ENCODE results near the gene KRT36.

DNA sequence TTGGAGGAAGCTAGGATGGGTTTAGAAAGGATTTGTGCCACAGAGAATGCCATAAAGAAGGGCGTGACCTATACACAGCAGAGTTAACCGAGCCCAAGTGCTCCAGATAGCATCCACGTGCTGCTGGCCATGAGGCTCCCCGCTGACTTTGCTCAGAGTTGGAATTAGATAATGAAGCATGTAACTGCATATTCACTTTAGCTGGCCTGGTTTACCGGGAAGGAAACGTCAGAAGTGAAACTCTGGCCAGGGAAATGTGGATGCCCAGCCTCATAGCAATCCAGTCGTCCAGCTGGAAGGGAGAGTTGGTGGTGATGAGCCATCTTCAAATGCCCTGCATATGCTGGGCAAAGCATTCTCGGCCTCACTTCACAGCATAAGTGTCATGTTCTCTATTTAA, 14.8 kb downstream of the KRT36 start:
- TF ChIP-seq EZH2 (IDR thresholded peaks at IDR 0.05; ENCODE audit: low read depth, unreplicated experiment) = no peak
- TF ChIP-seq, protein P1, sequence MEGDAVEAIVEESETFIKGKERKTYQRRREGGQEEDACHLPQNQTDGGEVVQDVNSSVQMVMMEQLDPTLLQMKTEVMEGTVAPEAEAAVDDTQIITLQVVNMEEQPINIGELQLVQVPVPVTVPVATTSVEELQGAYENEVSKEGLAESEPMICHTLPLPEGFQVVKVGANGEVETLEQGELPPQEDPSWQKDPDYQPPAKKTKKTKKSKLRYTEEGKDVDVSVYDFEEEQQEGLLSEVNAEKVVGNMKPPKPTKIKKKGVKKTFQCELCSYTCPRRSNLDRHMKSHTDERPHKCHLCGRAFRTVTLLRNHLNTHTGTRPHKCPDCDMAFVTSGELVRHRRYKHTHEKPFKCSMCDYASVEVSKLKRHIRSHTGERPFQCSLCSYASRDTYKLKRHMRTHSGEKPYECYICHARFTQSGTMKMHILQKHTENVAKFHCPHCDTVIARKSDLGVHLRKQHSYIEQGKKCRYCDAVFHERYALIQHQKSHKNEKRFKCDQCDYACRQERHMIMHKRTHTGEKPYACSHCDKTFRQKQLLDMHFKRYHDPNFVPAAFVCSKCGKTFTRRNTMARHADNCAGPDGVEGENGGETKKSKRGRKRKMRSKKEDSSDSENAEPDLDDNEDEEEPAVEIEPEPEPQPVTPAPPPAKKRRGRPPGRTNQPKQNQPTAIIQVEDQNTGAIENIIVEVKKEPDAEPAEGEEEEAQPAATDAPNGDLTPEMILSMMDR (conservative IDR thresholded peaks at IDR 0.05; ENCODE audit: low read depth in 2 of 2) = no peak
- TF ChIP-seq POLR2AphosphoS5 (IDR thresholded peaks at IDR 0.05; ENCODE audit: low read depth) = no peak
- no peak for TF ChIP-seq EZH2phosphoT487 (IDR thresholded peaks at IDR 0.05; ENCODE audit: unreplicated experiment)
